Measurements from ENCODE around the gene POLR1C.
A peak's percentile ranks its signal among the peaks of the same experiment; 100 is the strongest.
"Not testable (repeated sequence)": the region's sequence is repeated elsewhere in the genome, so short reads cannot be mapped to it uniquely, and the experiment has no call there.

The POLR1C gene

DNA sequence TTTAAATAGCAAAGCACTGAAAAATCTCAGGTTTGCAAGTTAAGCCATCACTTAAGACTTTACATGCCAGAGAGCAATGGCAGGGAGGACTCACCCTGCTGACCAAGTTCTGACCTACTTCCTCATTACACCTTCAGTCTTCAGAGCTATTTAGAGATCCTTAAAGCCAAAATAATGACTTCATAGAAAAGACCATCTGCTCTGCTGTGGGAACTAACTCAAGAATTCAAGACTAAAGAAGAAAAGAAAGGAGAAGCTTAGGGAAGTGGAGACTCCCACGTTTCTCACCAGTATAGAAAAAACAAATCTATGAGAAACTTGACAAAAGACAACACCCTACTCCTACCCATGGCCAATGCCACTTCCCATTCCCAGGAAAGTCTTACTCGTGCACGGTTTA lies 30.3 kb downstream of the POLR1C start:
- no peak overlapping the region for H3K27ac ChIP-seq (replicated peaks)
- TF ChIP-seq GABPA (IDR thresholded peaks at IDR 0.05; ENCODE audit: low read depth) (no peak), SPI1 (IDR thresholded peaks at IDR 0.05; ENCODE audit: borderline replicate concordance, low read depth) (no peak), POLR2AphosphoS5 (IDR thresholded peaks at IDR 0.05; ENCODE audit: low read depth) (no peak)
- TF ChIP-seq, protein P1, sequence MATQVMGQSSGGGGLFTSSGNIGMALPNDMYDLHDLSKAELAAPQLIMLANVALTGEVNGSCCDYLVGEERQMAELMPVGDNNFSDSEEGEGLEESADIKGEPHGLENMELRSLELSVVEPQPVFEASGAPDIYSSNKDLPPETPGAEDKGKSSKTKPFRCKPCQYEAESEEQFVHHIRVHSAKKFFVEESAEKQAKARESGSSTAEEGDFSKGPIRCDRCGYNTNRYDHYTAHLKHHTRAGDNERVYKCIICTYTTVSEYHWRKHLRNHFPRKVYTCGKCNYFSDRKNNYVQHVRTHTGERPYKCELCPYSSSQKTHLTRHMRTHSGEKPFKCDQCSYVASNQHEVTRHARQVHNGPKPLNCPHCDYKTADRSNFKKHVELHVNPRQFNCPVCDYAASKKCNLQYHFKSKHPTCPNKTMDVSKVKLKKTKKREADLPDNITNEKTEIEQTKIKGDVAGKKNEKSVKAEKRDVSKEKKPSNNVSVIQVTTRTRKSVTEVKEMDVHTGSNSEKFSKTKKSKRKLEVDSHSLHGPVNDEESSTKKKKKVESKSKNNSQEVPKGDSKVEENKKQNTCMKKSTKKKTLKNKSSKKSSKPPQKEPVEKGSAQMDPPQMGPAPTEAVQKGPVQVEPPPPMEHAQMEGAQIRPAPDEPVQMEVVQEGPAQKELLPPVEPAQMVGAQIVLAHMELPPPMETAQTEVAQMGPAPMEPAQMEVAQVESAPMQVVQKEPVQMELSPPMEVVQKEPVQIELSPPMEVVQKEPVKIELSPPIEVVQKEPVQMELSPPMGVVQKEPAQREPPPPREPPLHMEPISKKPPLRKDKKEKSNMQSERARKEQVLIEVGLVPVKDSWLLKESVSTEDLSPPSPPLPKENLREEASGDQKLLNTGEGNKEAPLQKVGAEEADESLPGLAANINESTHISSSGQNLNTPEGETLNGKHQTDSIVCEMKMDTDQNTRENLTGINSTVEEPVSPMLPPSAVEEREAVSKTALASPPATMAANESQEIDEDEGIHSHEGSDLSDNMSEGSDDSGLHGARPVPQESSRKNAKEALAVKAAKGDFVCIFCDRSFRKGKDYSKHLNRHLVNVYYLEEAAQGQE (IDR thresholded peaks at IDR 0.05; ENCODE audit: insufficient replicate concordance, low read depth) = no peak
- TF ChIP-seq, protein P2, sequence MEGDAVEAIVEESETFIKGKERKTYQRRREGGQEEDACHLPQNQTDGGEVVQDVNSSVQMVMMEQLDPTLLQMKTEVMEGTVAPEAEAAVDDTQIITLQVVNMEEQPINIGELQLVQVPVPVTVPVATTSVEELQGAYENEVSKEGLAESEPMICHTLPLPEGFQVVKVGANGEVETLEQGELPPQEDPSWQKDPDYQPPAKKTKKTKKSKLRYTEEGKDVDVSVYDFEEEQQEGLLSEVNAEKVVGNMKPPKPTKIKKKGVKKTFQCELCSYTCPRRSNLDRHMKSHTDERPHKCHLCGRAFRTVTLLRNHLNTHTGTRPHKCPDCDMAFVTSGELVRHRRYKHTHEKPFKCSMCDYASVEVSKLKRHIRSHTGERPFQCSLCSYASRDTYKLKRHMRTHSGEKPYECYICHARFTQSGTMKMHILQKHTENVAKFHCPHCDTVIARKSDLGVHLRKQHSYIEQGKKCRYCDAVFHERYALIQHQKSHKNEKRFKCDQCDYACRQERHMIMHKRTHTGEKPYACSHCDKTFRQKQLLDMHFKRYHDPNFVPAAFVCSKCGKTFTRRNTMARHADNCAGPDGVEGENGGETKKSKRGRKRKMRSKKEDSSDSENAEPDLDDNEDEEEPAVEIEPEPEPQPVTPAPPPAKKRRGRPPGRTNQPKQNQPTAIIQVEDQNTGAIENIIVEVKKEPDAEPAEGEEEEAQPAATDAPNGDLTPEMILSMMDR (IDR thresholded peaks at IDR 0.05; ENCODE audit: insufficient read depth, low read length) = no peak
- no peaks in the 10 kb centered on the region for H3K27me3 ChIP-seq (ENCODE audit: insufficient read depth, poor library complexity, severe bottlenecking)
- no peak for DNase-seq (ENCODE audit: low read depth in 1 of 2, low spot score in 1 of 2)
- no peak overlapping the region for H3K4me3 ChIP-seq (replicated peaks; ENCODE audit: insufficient read depth, low read length)

DNA sequence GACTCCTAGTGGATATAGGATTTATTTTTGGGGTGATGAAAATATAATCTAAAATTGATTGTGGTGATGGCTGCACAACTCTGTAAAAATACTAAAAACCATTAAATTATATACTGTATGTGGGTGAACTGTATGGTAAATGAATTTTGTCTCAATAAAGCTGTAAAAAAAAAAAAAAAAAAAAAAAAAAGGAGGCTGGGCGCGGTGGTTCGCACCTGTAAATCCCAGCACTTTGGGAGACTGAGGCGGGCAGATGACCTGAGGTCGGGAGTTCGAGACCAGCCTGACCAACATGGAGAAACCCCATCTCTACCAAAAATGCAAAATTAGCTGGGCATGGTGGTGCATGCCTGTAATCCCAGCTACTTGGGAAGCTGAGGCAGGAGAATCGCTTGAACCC lies 40.7 kb downstream of the POLR1C start:
- H3K4me3 ChIP-seq (replicated peaks; ENCODE audit: insufficient read depth, low read length); DNase-seq (ENCODE audit: low read depth in 1 of 2, low spot score in 1 of 2); H3K27me3 ChIP-seq (ENCODE audit: insufficient read depth, poor library complexity, severe bottlenecking); H3K27ac ChIP-seq (replicated peaks): not testable (repeated sequence)

DNA sequence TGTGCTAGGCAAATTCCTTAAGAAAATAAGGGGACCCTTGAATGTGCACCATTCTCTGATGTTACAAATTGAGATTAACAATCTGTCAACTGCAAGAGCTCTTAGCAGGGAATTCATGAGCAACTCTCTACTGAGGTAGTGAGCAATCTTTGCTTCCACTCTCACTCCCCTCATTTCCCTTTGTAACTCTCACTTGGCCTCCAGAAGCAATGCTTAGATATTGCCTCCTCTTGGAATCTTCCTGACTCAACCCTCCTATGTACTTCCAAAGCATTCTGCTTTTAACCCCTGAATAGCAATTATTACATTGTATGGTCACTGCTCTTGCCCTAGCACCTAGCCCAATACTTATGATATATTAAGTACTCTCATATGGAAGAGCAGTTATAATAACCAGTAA lies 42.4 kb downstream of the POLR1C start:
- Histone ChIP-seq H3K4me3 (replicated peaks; ENCODE audit: insufficient read depth, low read length) (no peak overlapping the region), H3K27ac (replicated peaks) (no peak overlapping the region), H3K27me3 (ENCODE audit: insufficient read depth, poor library complexity, severe bottlenecking) (no peaks in the 10 kb centered on the region)
- TF ChIP-seq GABPA (IDR thresholded peaks at IDR 0.05; ENCODE audit: low read depth) = no peak
- TF ChIP-seq, protein P1 (IDR thresholded peaks at IDR 0.05; ENCODE audit: insufficient replicate concordance, low read depth) = no peak
- no peak for TF ChIP-seq SPI1 (IDR thresholded peaks at IDR 0.05; ENCODE audit: borderline replicate concordance, low read depth)
- TF ChIP-seq, protein P2 (IDR thresholded peaks at IDR 0.05; ENCODE audit: insufficient read depth, low read length) = no peak
- TF ChIP-seq POLR2AphosphoS5 (IDR thresholded peaks at IDR 0.05; ENCODE audit: low read depth) = no peak
- DNase-seq (ENCODE audit: low read depth in 1 of 2, low spot score in 1 of 2) = no peak

DNA sequence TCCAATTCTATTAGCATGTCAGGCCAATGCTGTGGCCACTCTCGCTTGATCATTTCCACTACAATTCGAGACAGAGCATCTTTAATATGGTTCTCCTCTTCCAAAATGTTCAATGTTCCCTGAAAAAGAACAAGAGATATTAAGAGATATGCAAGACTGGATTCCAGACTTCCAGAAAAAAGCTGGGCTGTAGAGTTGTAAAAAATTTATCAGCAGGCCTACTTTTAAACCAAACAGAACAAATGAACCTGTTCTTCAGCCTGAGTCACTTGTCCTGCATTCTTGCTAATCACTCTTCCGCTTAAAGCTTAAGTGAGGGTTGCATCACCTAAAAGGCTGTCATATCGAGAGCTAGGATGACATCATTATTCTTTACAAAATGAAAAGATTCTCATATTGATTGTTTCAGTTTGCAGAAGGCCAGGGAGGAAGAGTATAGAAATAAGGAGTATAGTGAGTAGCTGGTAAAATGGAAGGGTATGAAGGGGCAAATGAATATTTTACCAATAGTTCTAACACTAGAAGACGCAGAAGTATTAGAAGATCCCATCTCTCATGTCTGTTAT lies 54.1 kb downstream of the POLR1C start:
- H3K27me3 ChIP-seq (ENCODE audit: insufficient read depth, poor library complexity, severe bottlenecking) = no peaks in the 10 kb centered on the region
- DNase-seq (ENCODE audit: low read depth in 1 of 2, low spot score in 1 of 2) = peak in 1 of 2 experiments; percentile 29
- H3K27ac ChIP-seq (replicated peaks) = no peak overlapping the region
- H3K4me3 ChIP-seq (replicated peaks; ENCODE audit: insufficient read depth, low read length) = no peak overlapping the region
- TF ChIP-seq GABPA (IDR thresholded peaks at IDR 0.05; ENCODE audit: low read depth) = no peak
- TF ChIP-seq SPI1 (IDR thresholded peaks at IDR 0.05; ENCODE audit: borderline replicate concordance, low read depth) = no peak
- TF ChIP-seq, protein P2 (IDR thresholded peaks at IDR 0.05; ENCODE audit: insufficient read depth, low read length) = no peak
- no peak for TF ChIP-seq POLR2AphosphoS5 (IDR thresholded peaks at IDR 0.05; ENCODE audit: low read depth)
- TF ChIP-seq, protein P1 (IDR thresholded peaks at IDR 0.05; ENCODE audit: insufficient replicate concordance, low read depth) = no peak

Measured in HL-60 (cell line).